ENCODE results near the gene DYNLT1.
"Not testable (repeated sequence)": the region's sequence is repeated elsewhere in the genome, so short reads cannot be mapped to it uniquely, and the experiment has no call there.

DNA sequence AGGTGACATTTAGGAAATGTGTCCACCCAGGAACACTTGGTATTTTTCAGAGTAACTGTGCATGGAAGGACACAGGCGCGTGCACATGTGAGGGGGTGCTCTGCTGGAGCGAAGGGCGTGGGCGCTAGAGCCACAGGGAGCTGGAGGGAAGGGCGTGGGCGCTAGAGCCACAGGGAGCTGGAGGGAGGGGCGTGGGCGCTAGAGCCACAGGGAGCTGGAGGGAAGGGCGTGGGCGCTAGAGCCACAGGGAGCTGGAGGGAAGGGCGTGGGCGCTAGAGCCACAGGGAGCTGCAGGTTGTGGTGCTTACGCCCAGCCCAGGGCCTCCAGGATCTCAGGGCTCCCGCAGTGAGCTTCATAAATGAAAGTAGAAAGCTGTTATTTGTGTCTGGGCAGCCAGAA is 38.5 kb downstream of the DYNLT1 start:
- TF ChIP-seq, protein P1, sequence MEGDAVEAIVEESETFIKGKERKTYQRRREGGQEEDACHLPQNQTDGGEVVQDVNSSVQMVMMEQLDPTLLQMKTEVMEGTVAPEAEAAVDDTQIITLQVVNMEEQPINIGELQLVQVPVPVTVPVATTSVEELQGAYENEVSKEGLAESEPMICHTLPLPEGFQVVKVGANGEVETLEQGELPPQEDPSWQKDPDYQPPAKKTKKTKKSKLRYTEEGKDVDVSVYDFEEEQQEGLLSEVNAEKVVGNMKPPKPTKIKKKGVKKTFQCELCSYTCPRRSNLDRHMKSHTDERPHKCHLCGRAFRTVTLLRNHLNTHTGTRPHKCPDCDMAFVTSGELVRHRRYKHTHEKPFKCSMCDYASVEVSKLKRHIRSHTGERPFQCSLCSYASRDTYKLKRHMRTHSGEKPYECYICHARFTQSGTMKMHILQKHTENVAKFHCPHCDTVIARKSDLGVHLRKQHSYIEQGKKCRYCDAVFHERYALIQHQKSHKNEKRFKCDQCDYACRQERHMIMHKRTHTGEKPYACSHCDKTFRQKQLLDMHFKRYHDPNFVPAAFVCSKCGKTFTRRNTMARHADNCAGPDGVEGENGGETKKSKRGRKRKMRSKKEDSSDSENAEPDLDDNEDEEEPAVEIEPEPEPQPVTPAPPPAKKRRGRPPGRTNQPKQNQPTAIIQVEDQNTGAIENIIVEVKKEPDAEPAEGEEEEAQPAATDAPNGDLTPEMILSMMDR (conservative IDR thresholded peaks at IDR 0.05; ENCODE audit: low read depth, low read length), result not testable (repeated sequence)
- not testable (repeated sequence) for TF ChIP-seq POLR2A, RFX5, BHLHE40, CEBPB, NFE2L2 (IDR thresholded peaks at IDR 0.05; ENCODE audit: low read depth, low read length)

Data from IMR-90 (cell line).